KOPT-K1 (cell line): Measurements from ENCODE around the gene TGFBR2.

ENCODE experiments used
- H3K27ac ChIP-seq: fragments of 200-600 bp; sonication (generic); 2 replicates; pipeline ENCODE4 v1.5.1; 2016; ENCODE audit warnings: antibody characterized with exemption, mild to moderate bottlenecking, low read depth, low read length; ENCODE audit not compliant: poor library complexity, severe bottlenecking
- H3K36me3 ChIP-seq: fragments of 200-600 bp; sonication (generic); 2 replicates; pipeline ENCODE4 v1.5.1; 2017; ENCODE audit warnings: antibody characterized with exemption, mild to moderate bottlenecking, low read length, moderate library complexity; ENCODE audit not compliant: insufficient read depth
- H3K9me3 ChIP-seq: fragments of 200-600 bp; sonication (generic); 2 replicates; pipeline ENCODE4 v1.5.1; 2017; ENCODE audit warnings: antibody characterized with exemption, low read length, mild to moderate bottlenecking; ENCODE audit not compliant: insufficient read depth, poor library complexity, severe bottlenecking

The TGFBR2 gene

DNA sequence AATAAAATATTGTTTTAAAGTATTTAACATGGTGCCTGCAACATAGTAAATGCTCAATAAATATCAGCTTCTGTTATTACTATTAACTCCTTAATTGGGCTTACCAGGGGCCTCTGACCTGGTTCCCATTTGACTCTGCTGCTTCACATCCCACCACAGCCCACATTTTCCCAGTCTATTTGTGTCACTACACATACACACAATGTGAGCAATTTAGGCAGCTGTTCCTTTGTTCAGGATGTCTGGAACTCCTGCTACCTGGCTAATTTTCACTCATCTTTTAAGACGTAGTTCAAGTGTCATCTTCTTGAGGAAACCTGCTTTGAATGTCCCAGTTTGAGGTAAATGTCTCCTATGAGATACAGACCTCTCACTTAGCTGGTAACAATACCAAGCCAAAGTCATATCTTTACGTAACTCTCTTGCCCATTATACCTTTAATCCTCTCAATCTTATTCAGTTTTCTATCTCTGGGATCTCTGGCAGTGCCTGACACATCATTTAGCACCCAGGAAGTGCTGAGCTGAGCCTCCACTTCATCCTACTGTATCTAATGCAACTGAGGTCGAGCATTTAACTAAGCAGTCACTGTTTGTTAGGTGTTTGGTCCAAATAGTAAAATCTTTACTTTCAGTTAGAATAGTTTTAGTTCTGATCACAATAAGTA is 4.4 kb downstream of the TGFBR2 start:
- Histone ChIP-seq H3K36me3 (no peaks in the 10 kb centered on the region), H3K9me3 (no peaks in the 10 kb centered on the region), H3K27ac (peak overlapping the region; percentile 17)

DNA sequence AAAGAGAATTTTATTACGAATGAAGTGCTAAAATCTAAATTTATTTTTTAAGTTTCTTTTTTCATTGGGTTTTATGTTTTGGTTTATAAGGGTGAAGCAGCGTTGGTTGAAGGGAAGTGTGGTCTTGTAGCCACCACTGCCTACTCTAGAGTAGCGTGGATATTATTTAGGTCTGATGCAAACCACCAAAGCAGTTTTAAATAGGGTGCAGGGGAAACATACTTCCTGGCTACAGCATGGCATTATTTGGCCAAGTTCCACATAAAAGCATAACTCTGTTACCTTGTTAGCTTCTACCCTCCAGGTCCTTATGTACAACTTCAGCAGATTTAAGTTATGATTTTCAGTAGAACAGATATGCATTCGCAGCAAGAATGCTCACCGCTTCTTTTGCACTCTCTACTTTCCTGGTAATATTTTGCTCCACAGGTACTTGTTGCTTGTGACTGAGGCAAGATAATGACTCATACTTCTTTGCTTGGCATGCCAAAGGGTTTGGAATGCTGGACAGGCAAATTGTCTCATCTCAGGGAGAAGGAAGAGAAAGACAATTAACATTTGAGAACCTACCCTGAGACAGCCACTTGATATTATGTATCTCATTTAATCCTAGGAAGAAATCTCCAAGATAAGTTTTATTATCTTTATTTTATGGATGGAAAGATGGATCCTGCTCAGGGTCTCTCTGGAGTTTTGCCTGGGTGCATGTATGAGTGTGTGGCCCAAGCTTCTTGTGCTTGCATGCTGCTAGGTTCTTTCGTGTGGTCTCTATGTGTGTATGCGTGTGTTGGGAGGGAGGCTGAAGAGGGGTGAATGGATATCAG is 5.4 kb downstream of the TGFBR2 start:
- Histone ChIP-seq H3K27ac (peak overlapping the region; percentile 40), H3K9me3 (no peaks in the 10 kb centered on the region), H3K36me3 (no peaks in the 10 kb centered on the region)

DNA sequence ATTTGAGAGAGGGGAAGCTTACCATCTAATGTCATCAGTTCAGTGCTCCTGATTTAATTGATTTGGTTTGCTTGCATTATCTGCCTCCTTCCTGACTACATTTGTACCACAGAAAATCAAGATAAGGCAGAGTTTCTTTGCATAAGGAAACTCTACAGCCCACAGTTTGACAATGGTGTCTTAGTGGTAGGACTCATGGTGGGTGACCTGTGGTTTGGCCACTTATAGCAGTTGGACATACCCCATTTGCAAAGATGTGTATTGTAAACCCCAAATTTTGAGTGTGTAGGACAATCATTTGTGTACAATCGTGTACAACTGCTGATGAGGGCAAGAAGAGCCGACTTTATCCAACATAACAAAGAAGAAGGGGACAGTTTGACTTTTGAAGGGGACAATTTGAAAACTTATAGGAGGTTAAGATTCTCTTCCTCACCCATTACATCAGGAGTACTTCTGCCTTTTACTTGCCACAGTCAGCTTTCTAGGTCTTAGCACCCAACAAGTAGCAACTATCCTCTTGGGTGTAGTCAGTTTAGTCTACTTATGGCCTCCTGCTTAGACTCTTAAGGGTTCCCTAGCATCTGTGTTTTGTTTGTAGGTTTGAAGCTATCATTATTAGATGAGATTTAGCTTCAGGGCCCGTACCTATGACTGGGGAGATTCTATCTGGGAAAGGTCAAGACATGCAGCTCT is 6.2 kb downstream of the TGFBR2 start:
- no peaks in the 10 kb centered on the region for H3K9me3 ChIP-seq
- H3K36me3 ChIP-seq = no peaks in the 10 kb centered on the region
- peak overlapping the region; percentile 40 for H3K27ac ChIP-seq

GRCh38 chr3:30613133-30613825 is 6.9 kb downstream of the TGFBR2 start:
- Histone ChIP-seq H3K36me3 (no peaks in the 10 kb centered on the region), H3K27ac (no peak overlapping the region), H3K9me3 (no peaks in the 10 kb centered on the region)

DNA sequence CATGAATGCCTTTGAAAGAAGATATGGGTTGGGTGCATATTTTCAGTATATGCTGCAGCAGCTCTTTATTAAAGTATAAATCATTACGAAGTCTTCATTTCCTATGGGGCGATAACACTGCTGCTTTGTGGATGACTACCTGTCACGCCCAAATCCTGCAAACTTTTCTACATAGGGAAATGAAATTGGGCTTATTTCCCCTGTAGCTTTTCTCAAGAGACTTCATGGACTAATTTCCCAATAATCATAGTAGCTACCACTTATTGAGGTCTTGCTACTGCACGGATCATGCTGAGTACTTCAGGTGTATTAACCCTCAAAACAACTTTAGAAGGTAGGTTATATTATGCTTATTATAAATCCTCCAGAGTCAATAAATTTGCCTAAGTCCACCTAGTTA is 8.0 kb downstream of the TGFBR2 start:
- no peaks in the 10 kb centered on the region for H3K36me3 ChIP-seq
- H3K27ac ChIP-seq = no peak overlapping the region

GRCh38 chr3:30614943-30615342 is 8.5 kb downstream of the TGFBR2 start:
- no peaks in the 10 kb centered on the region for H3K36me3 ChIP-seq
- no peak overlapping the region for H3K27ac ChIP-seq
- no peaks in the 10 kb centered on the region for H3K9me3 ChIP-seq

More for the DNA sequence above, 8.0 kb downstream of the TGFBR2 start:
- no peaks in the 10 kb centered on the region for H3K9me3 ChIP-seq

DNA sequence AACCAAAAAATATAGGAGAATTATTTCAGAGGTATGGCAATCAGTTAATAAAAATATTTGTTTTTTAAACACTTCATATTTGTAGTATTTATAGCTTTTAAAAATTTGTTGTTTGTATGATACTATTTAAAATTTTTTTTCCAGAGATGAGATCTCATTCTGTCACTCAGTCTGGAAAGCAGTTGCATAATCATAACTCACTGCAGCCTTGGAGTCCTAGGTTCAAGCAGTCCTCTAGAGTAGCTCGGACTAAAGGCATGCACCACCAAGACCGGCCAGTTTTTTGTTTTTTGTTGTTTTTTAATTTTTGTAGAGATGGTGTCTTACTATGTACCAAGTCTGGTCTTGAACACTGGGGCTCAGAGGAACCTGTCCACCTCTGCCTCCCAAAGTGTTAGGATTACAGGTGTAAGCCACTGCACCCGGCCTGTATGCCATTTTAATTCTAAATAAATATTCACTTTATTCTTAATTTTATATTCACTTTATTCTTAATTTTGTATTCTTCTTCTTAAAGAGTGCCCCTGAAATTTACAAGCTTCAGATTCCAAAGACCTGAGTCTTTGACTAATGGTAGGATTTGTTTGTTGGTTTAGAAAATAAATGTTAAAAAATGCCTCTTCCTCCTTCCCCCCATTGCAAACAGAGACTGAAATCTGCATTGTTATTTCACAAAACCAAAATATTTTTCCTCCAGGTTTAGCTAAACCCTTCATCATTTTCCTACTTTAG is 9.4 kb downstream of the TGFBR2 start:
- no peak overlapping the region for H3K27ac ChIP-seq
- no peaks in the 10 kb centered on the region for H3K36me3 ChIP-seq
- no peaks in the 10 kb centered on the region for H3K9me3 ChIP-seq

GRCh38 chr3:30616347-30617027 is 10.1 kb downstream of the TGFBR2 start:
- no peak overlapping the region for H3K27ac ChIP-seq
- H3K9me3 ChIP-seq = no peaks in the 10 kb centered on the region
- no peaks in the 10 kb centered on the region for H3K36me3 ChIP-seq

- Histone ChIP-seq H3K9me3 (no peaks in the 10 kb centered on the region), H3K36me3 (no peaks in the 10 kb centered on the region), H3K27ac (no peak overlapping the region)
Observed at GRCh38 chr3:30617069-30617468, 10.7 kb downstream of the TGFBR2 start.

DNA sequence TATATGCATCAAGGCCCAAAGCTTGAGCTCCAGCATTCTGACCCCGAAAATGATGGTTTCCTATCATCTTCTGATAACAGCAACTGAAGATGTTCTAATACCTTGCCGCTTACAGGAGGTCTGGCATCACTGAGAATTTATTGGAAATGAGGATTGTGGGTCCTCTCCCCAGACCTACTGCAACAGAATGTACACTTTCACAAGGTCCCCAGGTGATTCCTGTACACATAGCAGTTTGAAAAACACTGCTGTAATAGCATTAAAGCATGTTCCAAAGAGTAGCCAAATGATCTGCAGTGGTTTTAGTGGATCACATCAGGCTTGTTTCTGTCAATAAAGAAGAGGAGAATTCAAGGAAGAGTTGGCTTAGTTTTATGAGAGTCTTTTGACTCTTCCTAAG is 11.3 kb downstream of the TGFBR2 start:
- Histone ChIP-seq H3K36me3 (no peaks in the 10 kb centered on the region), H3K27ac (no peak overlapping the region), H3K9me3 (no peaks in the 10 kb centered on the region)

- no peaks in the 10 kb centered on the region for H3K36me3 ChIP-seq
- no peaks in the 10 kb centered on the region for H3K9me3 ChIP-seq
- no peak overlapping the region for H3K27ac ChIP-seq
Observed at GRCh38 chr3:30618526-30618925, 12.1 kb downstream of the TGFBR2 start.

GRCh38 chr3:30619318-30619717 is 12.9 kb downstream of the TGFBR2 start:
- H3K9me3 ChIP-seq = no peaks in the 10 kb centered on the region
- no peaks in the 10 kb centered on the region for H3K36me3 ChIP-seq
- H3K27ac ChIP-seq = no peak overlapping the region

DNA sequence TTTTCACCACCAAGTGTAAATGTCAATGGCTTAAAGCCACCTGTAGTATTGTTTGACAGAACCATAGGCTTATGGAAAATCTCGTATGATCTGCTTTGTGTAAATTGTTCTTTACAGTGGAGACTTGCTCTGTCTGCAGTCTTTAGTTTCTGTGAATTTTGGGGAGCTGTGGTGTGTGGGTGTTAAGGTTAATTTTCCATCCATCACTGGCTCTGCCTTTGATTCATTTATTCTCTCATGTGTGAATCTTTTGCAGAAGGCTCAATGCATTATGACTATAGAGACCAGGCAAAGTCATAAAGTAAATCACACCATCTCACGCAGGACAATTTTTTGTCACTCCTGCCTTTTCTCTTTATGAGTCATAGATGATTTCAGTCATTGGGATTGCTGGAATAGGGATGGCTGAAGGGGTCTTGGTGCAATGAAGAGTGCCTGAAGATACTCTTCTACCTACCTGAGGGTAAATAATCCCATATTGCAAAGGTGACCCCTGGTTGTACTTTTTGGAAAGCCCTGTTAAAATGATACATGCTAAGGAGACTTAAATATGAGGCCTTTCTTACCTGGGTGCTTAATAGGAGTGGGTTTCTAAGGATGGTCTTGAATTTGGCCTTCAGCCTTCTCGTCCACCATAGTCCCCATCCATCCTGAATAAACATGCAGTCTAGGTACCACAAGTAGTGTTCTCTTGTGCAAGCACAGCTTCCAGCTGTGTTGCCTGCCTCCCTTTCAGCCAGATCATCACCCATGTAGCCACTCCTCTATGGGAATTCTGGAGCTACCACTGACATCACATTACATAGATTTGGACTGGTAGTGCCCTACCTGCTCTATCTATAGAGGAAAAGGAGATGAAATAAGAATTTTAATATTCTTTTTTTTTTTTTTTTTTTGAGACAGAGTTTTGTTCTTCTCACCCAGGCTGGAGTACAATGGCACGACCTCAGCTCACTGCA is 14.3 kb downstream of the TGFBR2 start:
- H3K36me3 ChIP-seq = peaks cover 1% of the 10 kb centered on the region; the same call in 1 of the 2 replicates
- H3K9me3 ChIP-seq = no peaks in the 10 kb centered on the region
- H3K27ac ChIP-seq = no peak overlapping the region
